Measurements from ENCODE around the gene GIT2.
"Not testable (repeated sequence)": the region's sequence is repeated elsewhere in the genome, so short reads cannot be mapped to it uniquely, and the experiment has no call there.

GIT2 gene

DNA sequence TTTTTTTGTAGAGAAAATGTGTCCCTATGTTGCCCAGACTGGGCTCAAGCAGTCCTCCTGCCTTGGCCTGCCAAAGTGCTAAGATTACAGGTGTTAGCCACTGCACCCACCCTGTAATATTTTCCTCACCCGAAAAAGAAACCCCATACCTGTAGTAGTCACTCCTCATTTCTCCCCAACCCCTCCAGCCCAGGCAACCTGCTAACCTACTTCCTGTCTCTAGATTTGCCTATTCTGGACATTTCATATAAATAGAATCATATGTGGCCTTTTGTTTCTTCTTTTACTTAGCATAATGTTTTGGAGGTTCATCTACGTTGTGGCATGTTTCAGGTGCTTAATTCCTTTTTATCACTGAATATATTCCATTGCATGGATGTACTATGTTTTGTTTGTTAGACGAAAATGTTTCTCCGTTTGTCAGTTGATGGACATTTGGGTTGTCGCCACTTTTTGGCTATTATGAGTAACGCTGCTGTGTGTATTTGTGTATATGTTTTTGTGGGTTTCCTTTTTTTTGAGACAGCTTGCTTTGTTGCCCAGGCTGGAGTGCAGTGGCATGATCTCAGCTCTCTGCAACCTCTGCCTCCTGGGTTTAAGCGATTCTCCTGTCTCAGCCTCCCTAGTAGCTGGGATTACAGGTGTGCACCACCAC, 9.3 kb upstream of the GIT2 start:
- no peak for DNase-seq

DNA sequence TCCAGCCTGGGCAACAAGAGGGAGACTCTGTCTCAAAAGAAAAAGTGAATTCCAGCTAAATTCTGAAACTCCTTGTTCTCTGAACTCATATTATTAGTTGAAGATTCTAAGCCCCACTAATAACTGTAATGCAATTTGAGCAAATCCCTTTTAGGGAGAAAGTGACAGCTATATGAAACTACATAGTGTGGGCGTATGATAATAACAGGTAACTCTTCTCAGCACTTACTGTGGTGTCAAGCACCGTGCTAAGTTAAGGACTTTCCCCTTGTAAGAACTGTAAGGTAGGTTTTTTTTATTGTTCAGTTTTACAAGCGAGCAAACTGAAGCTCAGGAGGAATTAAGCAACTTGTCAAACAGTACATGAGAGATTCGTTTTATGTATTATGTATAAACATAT, 8.4 kb upstream of the GIT2 start:
- DNase-seq: no peak

DNA sequence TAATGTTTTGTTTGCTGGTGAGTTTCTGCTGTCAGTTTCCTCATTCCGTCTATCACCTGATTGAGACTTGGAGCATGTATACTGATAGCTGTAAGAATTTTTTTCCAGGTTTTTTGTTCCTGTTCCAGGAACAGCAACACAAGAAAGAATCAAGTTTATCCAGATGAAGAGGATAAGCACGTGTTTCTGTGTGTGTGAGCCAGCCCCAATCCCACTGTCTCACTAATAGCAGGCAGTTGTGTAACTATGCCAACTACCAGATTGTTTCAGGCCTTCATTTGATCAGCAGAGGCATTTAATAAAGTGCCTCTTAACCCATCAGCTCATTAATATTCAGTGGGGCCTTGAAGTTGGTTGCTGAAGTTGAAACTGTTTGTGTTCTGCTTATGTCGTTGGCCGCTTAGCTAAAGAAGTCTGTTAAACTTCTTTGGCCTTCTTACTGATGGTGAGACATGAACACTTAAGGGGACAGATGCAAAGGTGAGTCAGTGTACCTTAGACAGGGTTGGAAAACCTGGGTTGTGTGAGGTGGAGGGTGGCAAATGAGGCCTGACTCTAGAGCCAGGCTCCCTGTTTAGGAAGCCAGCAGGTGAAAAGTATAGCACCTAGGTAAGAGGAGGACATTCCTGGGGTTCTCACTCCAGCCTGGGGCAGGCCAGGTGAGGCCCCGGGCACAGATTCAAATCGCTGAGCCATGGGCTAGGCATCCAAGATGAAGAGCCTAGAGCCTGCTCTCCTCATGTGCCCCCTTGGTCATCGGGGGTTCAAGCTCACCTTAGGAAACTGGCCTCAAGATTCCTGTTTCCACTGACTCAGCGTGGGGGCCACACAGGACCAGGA, 6.7 kb upstream of the GIT2 start:
- DNase-seq: no peak

DNA sequence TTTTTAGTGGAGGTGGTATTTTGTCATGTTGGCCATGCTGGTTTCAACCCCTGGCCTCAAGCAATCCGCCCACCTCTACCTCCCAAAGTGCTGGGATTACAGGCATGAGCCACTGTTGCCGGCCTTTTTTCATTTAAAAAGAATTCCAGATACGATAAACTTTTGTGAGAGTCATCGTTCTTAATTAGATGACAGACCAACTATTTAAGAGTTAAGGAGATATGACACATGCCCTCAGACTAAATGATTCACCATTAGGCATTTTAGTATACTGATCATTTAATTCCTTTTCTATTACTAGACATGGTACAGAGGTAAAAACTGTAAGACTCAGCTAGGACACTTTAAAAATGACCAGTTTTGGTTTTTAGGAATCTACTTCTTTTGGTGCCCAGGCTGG, 5.4 kb upstream of the GIT2 start:
- peak; percentile 93 for DNase-seq

DNA sequence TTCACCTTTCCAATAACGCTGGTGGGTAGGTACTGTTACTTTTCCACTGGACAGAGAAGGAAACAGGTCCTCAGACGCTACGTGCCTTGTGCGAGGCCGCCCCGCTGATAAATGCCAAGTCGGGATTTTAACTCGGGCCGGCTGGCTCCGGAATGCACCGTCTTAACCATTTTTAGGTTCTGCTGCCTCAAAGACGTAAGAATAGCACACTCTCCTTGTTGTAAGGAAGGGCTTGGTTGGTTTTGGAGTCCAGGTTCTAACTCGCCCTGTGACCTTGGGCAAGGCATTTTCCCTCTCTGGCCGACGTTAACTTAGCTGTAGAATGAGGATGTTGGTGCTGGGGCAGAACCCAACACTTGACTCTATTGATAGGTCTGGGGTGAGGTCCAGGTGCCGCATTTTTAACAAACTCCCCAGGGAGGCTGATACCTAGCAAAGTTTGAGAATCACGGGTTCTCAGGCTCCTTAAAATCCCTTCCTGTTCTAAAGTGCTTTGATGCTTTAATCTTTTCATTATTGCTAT, 3.9 kb upstream of the GIT2 start:
- peak; percentile 47 for DNase-seq

DNA sequence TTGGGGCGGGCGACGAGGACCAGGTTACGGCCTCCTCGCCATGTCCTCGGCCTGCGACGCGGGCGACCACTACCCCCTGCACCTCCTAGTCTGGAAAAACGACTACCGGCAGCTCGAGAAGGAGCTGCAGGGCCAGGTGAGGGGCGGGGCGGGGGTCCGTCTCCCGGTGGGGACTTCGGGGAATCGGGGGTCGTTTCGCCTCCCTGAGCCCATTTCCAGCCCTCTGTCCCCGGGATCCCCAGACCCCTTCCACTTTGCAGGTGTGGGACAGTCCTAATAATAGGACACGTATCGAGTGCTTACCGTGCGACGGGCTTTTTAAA, 3.4 kb upstream of the GIT2 start:
- DNase-seq: no peak

DNA sequence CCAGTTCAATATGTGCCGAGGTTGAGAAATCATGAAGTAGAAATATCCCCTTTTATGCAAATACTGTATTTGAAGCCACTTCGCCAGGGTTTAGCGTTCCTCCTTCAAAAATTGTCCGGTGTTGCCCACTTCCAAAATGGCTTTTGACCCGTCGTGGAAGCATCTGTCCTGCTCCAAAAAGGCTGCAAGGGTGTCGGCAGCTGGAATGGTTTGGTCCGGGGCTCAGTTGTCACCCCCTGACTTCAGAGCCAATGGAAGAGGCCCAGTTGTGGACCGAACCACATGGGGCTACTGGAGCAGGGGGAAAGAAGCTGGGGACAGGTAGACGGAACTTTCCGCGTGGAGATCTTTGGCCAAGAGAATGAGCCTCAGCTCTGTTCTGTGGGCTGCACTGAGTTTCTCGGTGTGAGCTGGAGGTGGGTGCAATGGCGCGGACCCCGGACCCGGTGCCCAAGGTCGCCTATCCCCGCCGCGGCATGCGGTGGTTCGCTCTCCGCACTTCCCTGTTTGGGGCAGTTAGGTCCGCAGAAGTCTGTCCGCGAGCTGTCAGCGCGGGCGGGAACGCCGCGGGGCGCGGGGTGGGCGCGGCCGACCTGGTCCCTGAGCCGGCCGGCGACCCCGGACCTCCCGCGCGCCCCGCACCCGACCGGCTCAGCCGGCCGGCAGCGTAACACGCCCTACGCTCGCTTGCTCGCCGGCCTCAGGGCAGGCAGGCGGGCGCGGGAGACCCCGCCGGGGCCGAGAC, 2.9 kb upstream of the GIT2 start, which contains the start of gene ANKRD13A:
ANKRD13A (plus strand) TSS at position 527 of the 745 bp plus-strand sequence. CDS start 259 bp downstream, outside the sequence.
- DNase-seq: peak; percentile 94

DNA sequence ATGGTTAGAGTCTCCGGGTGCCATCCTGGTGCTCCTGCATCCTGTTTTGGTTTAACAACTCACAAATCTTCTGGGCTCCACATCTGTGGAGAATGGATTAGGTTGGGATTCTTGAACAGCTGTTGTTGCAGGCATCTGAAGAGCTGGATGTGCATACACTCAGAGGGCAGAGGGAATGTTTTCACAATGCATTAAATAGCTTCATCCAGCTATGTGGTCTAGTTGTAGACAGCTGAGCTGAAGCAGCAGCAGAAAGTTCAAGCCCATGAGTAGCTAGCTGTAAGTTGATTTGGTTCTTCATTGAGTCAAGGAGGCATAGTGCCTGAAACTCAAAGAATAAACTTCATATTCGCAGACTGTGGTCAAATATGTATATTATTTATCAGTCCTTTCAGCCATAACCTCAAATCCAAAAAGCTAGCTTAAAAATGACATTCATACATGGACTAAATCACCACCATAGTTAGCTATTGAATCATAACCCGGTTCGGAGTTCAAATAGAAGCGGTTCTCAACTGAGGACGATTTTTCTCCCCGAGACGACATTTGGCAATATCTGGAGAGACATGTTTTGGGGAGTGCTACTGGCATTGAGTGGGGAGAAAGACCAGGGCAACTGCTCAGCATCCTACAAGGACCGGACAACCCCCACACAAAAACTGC, 2.2 kb upstream of the GIT2 start:
- no peak for DNase-seq

DNA sequence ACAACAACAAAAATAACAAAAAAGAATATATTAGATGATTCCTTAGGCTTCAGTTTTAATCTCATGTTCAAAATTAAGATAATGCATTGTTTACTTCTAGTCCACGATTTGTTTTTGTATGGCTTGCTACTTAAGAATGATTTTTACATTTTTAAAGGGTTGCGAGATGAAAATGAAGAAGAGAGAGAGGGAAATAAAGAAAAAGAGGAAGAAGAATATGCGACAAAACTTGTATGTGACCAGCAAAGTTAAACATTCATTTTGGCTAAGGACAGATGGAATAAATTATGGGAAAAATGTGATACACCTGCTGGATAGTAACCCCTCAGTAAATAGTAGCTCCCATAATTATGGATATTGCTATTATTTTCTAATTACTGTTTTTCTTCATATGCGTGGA, 1.2 kb upstream of the GIT2 start:
- no peak for DNase-seq

DNA sequence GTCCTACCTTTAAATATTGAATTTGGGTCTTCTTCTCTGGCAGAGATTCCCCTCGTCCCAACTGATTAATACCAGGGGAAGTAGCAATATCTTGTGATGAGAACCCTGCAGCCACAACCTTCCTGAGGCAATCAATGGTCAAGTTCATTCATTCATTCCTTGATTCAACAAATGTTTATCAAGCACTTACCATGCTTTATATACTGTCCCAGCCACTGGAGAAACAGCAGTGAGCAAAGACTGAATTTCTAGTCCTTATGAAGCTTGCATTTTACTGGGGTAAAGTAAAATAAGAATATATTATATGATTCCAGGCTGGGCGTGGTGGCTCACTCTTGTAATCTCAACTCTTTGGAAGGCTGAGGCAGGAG, 300 bp upstream of the GIT2 start:
- no peak for DNase-seq

DNA sequence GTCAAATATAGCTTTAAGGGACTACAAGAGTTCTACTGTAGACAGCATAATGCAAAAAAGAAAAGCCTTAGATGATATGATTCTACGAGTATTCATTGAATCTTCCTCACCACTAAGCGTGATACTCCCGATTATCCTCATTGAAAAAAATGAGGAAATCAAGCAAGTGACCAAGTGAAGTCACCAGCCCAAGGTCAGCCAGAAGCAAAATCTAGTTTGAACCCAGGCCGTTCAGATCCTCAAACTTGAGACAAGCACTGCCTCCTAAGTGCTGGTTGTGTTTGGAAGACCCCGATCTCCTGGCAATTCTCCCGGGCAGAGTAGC, 845 bp downstream of the GIT2 start:
- no peak for DNase-seq

DNA sequence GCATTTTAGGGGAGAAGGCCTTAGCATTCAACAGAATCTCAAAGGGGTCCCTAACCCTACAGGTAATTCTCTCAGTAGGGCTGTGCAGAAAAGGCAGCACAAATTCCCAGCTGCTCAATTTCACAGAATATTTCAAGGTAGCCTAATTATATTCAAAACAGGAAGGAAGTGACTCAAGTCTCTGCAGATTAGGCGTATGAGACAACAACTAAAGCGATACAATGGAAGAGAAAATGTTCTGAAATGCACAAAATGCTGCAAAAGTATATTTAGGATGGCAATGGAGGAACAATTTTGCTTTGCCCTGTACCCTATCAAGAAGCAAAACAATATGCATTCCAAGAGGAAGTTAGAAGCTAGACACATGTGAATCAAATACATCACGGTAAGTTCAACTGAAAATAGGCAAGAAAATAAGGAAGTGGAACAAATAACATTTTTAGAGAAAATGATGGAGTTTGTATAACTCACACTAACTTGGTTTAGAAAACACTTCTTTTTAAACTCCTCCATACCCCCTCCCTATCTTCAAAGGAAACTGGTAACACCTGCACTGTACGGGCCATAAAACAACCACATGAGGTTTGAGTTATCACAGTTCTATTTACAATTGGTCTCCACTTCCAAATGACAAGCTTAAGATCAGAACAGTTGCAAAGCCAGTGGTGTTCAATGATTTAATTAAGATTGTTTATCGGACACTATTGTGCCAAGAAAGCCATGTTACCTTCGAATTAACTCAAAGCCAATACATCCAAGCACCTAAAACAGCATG, 1.6 kb downstream of the GIT2 start:
- no peak for DNase-seq

DNA sequence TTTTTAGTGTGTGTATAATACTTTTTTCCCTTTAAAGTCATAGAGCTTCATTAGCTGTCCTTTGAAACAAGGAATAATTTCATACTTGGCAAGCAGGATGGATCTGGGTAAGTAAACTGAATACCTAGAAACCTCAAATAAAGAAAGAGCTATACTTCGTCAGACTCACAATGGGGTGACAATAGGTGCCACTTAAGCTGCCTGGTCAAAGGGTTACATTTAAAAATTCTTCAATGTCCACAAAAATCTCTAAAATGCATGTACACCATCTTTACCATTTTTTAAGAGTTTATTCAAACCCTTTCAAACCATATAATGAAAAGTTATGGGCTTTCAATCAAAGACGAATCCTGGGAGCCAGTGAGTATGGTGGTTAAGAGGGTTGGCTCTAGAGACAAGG, 3.1 kb downstream of the GIT2 start:
- no peak for DNase-seq

DNA sequence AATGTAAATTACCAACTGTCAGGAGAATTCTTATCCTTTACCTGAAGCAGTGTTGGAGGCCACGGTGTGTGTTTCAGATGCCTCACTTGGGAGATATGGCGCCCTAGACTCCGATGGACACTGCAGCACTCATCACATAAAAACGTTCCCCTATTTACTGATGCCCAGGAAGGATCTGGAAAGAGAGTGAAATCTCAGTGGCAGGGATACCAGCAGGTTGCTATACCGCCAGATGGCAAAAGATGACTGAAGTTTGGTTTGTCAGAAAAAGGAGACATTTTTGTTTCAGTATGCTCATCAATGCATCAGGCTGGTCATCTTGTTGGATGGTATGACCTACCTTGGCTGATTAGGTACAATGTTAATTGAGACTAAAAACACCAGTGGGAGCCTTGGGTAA, 4.6 kb downstream of the GIT2 start:
- no peak for DNase-seq

DNA sequence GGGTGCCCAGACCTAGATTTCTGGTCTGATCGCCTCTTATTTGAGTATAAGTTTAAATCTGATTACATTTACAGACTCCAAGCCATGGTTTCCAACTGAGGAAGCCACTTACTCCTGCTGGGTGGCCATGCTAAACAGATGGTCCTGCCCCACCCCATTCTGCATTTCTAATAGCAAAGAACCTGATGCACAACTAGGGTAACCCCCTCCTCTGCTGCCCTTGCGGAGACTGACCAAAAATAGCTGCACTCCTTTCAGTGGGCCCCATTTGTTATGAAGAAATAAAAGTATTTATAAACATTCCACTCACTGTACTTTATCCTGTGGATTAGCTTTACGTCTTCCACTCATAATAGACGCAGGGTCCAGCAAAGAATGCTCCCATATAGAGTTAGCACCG, 6.8 kb downstream of the GIT2 start:
- no peak for DNase-seq

DNA sequence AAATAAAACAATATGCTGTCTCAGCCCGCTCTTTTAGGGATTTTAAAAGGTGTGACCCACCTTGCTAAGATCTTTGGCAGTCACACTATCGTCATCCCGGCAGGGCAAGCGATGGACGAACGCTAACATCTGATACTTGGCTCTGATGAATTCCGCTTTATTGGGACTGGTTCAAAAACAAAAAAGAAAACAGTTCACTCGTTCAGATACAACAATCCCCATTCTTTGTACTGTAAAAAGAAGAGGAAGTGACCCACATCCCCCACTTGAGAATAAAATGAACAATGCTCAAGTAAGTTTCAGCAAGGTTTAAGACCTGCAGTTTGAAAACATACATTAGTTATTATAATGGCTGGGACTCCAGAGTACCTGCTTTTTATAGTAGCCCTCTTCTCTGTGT, 7.3 kb downstream of the GIT2 start:
- no peak for DNase-seq

DNA sequence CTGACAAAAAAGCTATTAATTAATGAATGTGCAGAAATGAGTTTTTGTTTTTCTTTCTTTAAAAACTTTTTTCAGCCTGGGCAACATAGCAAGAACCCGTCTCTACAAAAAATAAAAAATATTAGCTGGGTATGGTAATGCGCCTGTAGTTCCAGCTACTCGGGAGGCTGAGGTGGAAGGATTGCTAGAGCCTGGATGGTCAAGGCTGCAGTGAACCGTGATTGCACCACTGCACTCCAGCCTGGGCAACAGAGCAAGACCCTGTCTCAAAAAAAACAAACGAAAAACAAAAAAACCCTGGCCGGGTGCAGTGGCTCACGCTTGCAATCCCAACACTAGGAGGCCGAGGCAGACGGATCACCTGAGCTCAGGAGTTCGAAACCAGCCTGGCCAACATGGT, 7.9 kb downstream of the GIT2 start:
- no peak for DNase-seq

DNA sequence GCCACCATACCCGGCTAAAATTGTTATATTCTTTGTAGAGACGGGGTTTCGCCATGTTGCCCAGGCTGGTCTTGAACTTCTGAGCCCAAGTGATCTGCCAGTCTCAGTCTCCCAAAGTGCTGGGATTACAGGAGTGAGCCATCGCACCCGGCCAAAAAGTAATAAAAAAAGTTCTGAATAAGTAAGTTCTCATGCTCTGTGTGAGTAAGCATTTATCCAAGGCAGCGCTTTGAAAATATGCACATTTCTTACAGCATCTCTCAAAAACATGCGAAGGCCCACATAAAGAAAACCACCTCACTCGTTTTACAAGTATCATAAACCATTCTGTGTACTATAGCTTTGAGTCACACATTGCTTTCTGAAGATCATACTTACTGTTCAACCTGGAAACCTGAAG, 8.6 kb downstream of the GIT2 start:
- DNase-seq: no peak

DNA sequence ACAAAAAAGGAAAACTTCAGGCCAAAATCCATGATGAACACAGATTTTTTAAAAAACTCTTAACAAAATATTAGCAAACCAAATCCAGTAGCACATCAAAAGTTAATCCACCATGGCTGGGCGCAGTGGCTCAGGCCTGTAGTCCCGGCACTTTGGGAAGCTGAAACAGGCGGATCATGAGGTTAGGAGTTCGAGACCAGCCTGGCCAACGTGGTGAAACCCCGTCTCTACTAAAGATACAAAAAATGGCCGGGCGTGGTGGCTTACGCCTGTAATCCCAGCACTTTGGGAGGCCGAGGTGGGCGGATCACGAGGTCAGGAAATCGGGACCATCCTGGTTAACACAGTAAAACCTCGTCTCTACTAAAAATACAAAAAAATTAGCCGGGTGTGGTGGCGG, 9.9 kb downstream of the GIT2 start:
- DNase-seq: not testable (repeated sequence)

DNA sequence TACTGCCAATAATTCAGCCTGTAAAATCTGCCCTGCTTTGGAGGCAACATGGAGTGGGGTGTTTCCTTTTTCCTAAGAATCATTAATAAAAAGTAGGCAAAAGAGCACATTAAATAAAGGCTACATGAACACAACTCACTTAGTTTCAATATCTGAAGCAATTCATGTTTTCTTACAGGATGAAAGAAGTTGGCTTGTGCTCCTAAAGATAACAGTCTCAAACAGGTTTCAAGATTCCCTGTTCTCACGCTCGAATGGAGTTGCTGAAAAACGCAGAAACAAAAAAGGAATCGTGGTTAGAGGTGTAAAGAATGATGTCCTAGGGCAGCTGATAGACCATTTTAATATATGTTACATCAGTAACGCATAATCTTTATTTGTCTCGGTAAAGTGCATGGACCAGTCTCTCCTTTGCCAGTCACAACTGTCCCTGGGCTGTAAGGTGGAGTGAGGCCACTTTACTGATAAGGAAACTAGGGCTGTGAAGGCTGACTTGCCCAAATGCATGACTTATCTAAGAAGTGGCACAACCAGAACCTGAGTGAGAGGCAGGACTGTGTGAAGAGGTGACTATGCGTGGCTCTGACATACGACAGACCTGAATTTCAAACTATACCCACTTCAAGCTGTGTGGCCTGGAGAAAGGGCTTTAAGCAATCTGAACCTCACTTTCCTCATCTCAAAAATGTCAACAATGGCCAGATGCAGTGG, 12.6 kb downstream of the GIT2 start:
- no peak for DNase-seq

DNA sequence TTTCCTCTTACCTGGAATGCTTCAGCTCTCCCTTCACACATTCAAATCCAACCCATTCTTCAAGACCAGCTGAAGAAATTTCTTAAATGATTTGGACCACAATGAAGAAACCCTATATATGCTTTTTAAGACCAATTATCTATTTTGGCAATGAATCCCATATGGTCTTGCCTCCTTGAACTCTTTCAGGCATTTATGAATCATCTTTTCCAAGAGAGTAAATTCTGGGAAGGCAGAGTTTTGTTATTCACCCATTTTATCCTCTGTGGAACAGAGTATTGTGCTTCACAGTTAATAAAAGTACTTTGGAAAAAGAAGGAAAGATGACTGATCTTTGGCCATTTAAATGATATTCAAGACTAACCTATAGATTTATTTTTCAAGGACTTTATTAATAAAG, 14.0 kb downstream of the GIT2 start:
- DNase-seq: peak; percentile 20

DNA sequence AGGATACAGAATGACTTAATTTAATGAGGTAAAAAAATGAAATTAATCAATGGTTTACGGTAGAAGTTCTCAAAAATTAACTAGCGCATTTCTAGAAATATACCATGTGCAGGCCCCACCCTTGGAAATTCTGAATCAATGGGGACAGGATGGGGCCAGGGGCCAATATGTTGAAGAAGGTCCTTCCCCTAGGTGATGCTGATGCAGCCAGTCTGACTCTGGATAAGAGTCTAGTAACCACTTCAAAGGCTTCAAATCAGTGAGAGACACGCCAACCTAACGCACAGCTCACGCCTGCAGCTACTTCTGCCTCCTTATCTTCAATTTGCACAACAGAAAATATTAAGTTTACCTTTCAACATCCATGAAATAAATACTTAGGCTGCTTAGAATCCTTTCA, 14.9 kb downstream of the GIT2 start:
- no peak for DNase-seq
